HCT116 (cell line): ENCODE data around the gene BRINP3. TPM values are rescaled to one million over a fixed set of nuclear protein-coding genes. Genes with fewer than 3 reads are reported as not detected.

ENCODE experiments used
- ATAC-seq: fragments of 200-7000 bp; cut with Tn5 transposase; 2 replicates; pipeline ENCODE4 v1.9.1; 2020; ENCODE audit warnings: mild to moderate bottlenecking, moderate library complexity
- BruUV-seq: library from RNA; stranded (reverse); fragments of 400-500 nt; replicated peaks from 2 replicates; lab custom pipeline; 2021; lab: Mats Ljungman, UMichigan
- CTCF ChIA-PET: fragments of 300-600 bp; sonication (Branson Sonifier 250); formaldehyde crosslinking; loops from one replicate; lab custom pipeline; 2021; ENCODE audit warnings: antibody characterized with exemption; lab: Charles Lee
- POLR2A ChIA-PET: fragments of 300-600, 350-600 bp; sonication (Branson Sonifier 250); formaldehyde crosslinking; loops from one replicate; lab custom pipeline; 2021; ENCODE audit warnings: antibody characterized with exemption; lab: Charles Lee
- RAD21 ChIA-PET, 2 experiments: fragments of 300-600 bp; sonication (Branson Sonifier 250); formaldehyde crosslinking; loops; one replicate each; lab custom pipeline; 2023; ENCODE audit warnings: low total read pairs in 2 of 2; ENCODE audit not compliant: uncharacterized antibody in 2 of 2, unreplicated experiment in 2 of 2, low non-redundant PET in 1 of 2; lab: Charles Lee
- DNase-seq: peaks from one replicate; pipeline ENCODE4 v3.0.0-alpha.2; 2010; ENCODE audit warnings: low read depth, low spot score
- H2AFZ ChIP-seq: fragments of 200-600 bp; shearing (Covaris generic), sonication (generic); 2 replicates; pipeline ENCODE4 v1.6.1; 2017; ENCODE audit warnings: low read depth, mixed run types, mixed read lengths, antibody characterized with exemption, low read length; ENCODE audit not compliant: poor library complexity, severe bottlenecking
- H3K27ac ChIP-seq: 2 replicates; pipeline ENCODE4 v1.5.1; 2012; ENCODE audit warnings: low read depth, low read length
- H3K27me3 ChIP-seq: fragments of 200-600 bp; sonication (generic); 2 replicates; pipeline ENCODE4 v1.6.1; 2016; ENCODE audit warnings: mixed run types, low read length, mixed read lengths; ENCODE audit not compliant: insufficient read depth
- H3K36me3 ChIP-seq, 2 experiments: fragments of 200-500 bp in 1 of 2; fragments of 200-600 bp in 1 of 2; sonication (Bioruptor generic) in 1 of 2; sonication (generic) in 1 of 2; 2 replicates each; pipeline versions ENCODE4 v1.5.1 to v1.6.1; 2014 to 2016; ENCODE audit warnings: low read length in 2 of 2, inconsistent platforms in 1 of 2, mixed read lengths in 1 of 2, mixed run types in 1 of 2; ENCODE audit not compliant: insufficient read depth in 2 of 2, control insufficient read depth in 1 of 2
- H3K4me1 ChIP-seq, 2 experiments: fragments of 200-600 bp in 1 of 2; sonication (generic) in 1 of 2; 2 replicates each; pipeline versions ENCODE4 v1.5.1 to v1.6.1; 2012 to 2017; ENCODE audit warnings: low read length in 2 of 2, inconsistent platforms in 1 of 2, mild to moderate bottlenecking in 1 of 2, mixed read lengths in 1 of 2, mixed run types in 1 of 2, moderate library complexity in 1 of 2; ENCODE audit not compliant: insufficient read depth in 2 of 2, control insufficient read depth in 1 of 2
- H3K4me2 ChIP-seq: fragments of 200-600 bp; sonication (generic); 2 replicates; pipeline ENCODE4 v1.6.1; 2017; ENCODE audit warnings: mixed run types, low read length, mixed read lengths
- H3K4me3 ChIP-seq, 2 experiments: fragments of 200-600 bp in 1 of 2; sonication (generic) in 1 of 2; replicated peaks in 1 of 2; 2 replicates each; pipeline ENCODE4 v1.5.1; 2011 to 2016; ENCODE audit warnings: low read length in 2 of 2, control low read depth in 1 of 2, low read depth in 1 of 2, mild to moderate bottlenecking in 1 of 2, mixed read lengths in 1 of 2, mixed run types in 1 of 2
- H3K79me2 ChIP-seq: fragments of 200-600 bp; sonication (generic); 2 replicates; pipeline ENCODE4 v1.6.1; 2017; ENCODE audit warnings: mild to moderate bottlenecking, mixed run types, low read length, moderate library complexity, mixed read lengths; ENCODE audit not compliant: insufficient read depth
- H3K9ac ChIP-seq: fragments of 200-600 bp; sonication (generic); 2 replicates; pipeline ENCODE4 v1.6.1; 2016; ENCODE audit warnings: low read length, mixed read lengths
- H3K9me2 ChIP-seq: fragments of 200-600 bp; sonication (generic), shearing (Covaris generic); 2 replicates; pipeline ENCODE4 v1.6.1; 2017; ENCODE audit warnings: mixed run types, mild to moderate bottlenecking, moderate library complexity; ENCODE audit not compliant: insufficient read depth
- H3K9me3 ChIP-seq, 2 experiments: fragments of 200-500 bp in 1 of 2; fragments of 200-600 bp in 1 of 2; sonication (Bioruptor generic) in 1 of 2; sonication (generic) in 1 of 2; 2 replicates each; pipeline ENCODE4 v1.6.1; 2014 to 2017; ENCODE audit warnings: low read length in 2 of 2, mixed read lengths in 2 of 2, inconsistent platforms in 1 of 2, low read depth in 1 of 2, mild to moderate bottlenecking in 1 of 2, mixed run types in 1 of 2, moderate library complexity in 1 of 2; ENCODE audit not compliant: control insufficient read depth in 1 of 2, insufficient read depth in 1 of 2
- H4K20me1 ChIP-seq: fragments of 200-600 bp; sonication (generic), shearing (Covaris generic); 2 replicates; pipeline ENCODE4 v1.6.1; 2017; ENCODE audit warnings: mixed run types, mild to moderate bottlenecking, moderate library complexity; ENCODE audit not compliant: insufficient read depth
- EGR1 ChIP-seq: IDR thresholded peaks from 2 replicates; pipeline ENCODE4 v1.6.1; 2012; ENCODE audit warnings: low read depth
- ELF1 ChIP-seq: IDR thresholded peaks from 2 replicates; pipeline ENCODE4 v1.6.1; 2012; ENCODE audit warnings: low read depth, borderline replicate concordance
- EZH2 ChIP-seq: fragments of 200-600 bp; sonication (generic); IDR thresholded peaks from 2 replicates; pipeline ENCODE4 v1.6.1; 2017; ENCODE audit warnings: antibody characterized with exemption, mixed run types
- JUND ChIP-seq: IDR thresholded peaks from 2 replicates; pipeline ENCODE4 v1.6.1; 2012
- SP1 ChIP-seq: IDR thresholded peaks from 2 replicates; pipeline ENCODE4 v1.6.1; 2012; ENCODE audit warnings: low read depth
- SRF ChIP-seq: IDR thresholded peaks from 2 replicates; pipeline ENCODE4 v1.6.1; 2012; ENCODE audit warnings: low read depth
- YY1 ChIP-seq: IDR thresholded peaks from 2 replicates; pipeline ENCODE4 v1.6.1; 2011; ENCODE audit warnings: low read length, low read depth, moderate library complexity, mild to moderate bottlenecking; ENCODE audit not compliant: insufficient replicate concordance; ENCODE audit errors: extremely low read depth
- ZNF274 ChIP-seq: fragments of 200-500 bp; sonication (Bioruptor generic); IDR thresholded peaks from 2 replicates; pipeline ENCODE4 v1.6.1; 2014; ENCODE audit warnings: mild to moderate bottlenecking, low read depth, low read length, inconsistent platforms
- intact Hi-C: fragments of 100-400 bp; cut with micrococcal nuclease; formaldehyde crosslinking; loops from 2 replicates; pipeline ENCODE4 v1.10.0; 2022
- total RNA-seq: library from RNA; stranded (reverse); gene quantifications from one replicate; pipeline ENCODE4 v1.2.1, GENCODE V29; 2021; ENCODE audit not compliant: unreplicated experiment
- TF ChIP-seq, protein P1 (sequence below): IDR thresholded peaks from 2 replicates; pipeline ENCODE4 v1.6.1; 2012
- TF ChIP-seq, protein P2 (sequence below), 3 experiments: fragments of 200-600 bp in 1 of 3; sonication (generic) in 1 of 3; IDR thresholded peaks in 2 of 3; conservative IDR thresholded peaks in 1 of 3; 2 replicates each; pipeline ENCODE4 v1.5.1; 2012 to 2017; ENCODE audit warnings: low read depth in 2 of 3, low read length in 2 of 3, antibody characterized with exemption in 1 of 3, borderline replicate concordance in 1 of 3, control low read depth in 1 of 3, mild to moderate bottlenecking in 1 of 3, mixed read lengths in 1 of 3, mixed run types in 1 of 3, moderate library complexity in 1 of 3; ENCODE audit not compliant: insufficient read depth in 1 of 3

BRINP3 gene
- total RNA-seq, 1 experiment from 2014 or later: not detected

DNA sequence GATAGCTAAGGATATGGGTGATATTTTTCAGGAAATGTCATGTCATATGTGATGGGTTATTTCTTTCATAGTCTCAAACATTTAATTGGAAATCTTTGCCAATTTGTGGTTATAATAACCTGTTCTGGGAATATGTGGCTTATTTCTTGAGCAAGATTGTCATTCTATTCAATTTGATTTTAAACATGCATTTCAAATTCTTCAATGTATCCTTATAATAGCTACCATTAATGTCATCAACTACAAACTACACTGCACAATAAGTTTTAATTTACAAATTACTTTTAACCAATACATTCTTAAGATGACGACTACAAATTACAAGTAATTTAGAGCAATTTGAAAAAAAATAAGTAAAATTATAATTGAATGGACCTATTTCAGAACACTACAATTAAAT lies 164.9 kb downstream of the BRINP3 start:
- POLR2A ChIA-PET: no interaction called here
- H2AFZ ChIP-seq: no peak overlapping the region
- ATAC-seq: no peak
- no peaks in the 10 kb centered on the region for H3K9me3 ChIP-seq
- H3K79me2 ChIP-seq: no peaks in the 10 kb centered on the region
- no peak overlapping the region for H3K4me3 ChIP-seq
- no peak overlapping the region for H3K4me2 ChIP-seq
- no peaks in the 10 kb centered on the region for H3K4me1 ChIP-seq
- no peak overlapping the region for H3K9ac ChIP-seq
- BruUV-seq: no TSS peak
- no peaks in the 10 kb centered on the region for H3K27me3 ChIP-seq
- no peak for DNase-seq
- no peak for TF ChIP-seq EGR1
- no peak for TF ChIP-seq SRF
- TF ChIP-seq, protein P1, sequence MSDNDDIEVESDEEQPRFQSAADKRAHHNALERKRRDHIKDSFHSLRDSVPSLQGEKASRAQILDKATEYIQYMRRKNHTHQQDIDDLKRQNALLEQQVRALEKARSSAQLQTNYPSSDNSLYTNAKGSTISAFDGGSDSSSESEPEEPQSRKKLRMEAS: no peak
- no peak for TF ChIP-seq SP1
- no peak for TF ChIP-seq JUND
- no peak for TF ChIP-seq ELF1
- no peak for TF ChIP-seq ZNF274
- TF ChIP-seq EZH2: no peak
- TF ChIP-seq YY1: no peak
- TF ChIP-seq, protein P2, sequence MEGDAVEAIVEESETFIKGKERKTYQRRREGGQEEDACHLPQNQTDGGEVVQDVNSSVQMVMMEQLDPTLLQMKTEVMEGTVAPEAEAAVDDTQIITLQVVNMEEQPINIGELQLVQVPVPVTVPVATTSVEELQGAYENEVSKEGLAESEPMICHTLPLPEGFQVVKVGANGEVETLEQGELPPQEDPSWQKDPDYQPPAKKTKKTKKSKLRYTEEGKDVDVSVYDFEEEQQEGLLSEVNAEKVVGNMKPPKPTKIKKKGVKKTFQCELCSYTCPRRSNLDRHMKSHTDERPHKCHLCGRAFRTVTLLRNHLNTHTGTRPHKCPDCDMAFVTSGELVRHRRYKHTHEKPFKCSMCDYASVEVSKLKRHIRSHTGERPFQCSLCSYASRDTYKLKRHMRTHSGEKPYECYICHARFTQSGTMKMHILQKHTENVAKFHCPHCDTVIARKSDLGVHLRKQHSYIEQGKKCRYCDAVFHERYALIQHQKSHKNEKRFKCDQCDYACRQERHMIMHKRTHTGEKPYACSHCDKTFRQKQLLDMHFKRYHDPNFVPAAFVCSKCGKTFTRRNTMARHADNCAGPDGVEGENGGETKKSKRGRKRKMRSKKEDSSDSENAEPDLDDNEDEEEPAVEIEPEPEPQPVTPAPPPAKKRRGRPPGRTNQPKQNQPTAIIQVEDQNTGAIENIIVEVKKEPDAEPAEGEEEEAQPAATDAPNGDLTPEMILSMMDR (IDR thresholded peaks at IDR 0.05 in 2 of 3, conservative IDR thresholded peaks at IDR 0.05 in 1 of 3; ENCODE audit: borderline replicate concordance in 1 of 3, insufficient read depth in 1 of 3, low read depth in 2 of 3, low read length in 2 of 3): no peak
- H3K36me3 ChIP-seq: no peaks in the 10 kb centered on the region
- H4K20me1 ChIP-seq: no peaks in the 10 kb centered on the region
- RAD21 ChIA-PET: no interaction called here
- intact Hi-C loops: no loop called here
- no peaks in the 10 kb centered on the region for H3K9me2 ChIP-seq
- H3K27ac ChIP-seq: no peak overlapping the region
- CTCF ChIA-PET: interaction anchor here (1.4 kb wide), 1 partner anchor 604 kb away, joined by 5 read pairs; no protein-coding TSS in a partner anchor
